Subcutaneous abdominal adipose tissue (tissue), 5 donors: ENCODE data around the gene OR51B4.
"Not testable (repeated sequence)": the region's sequence is repeated elsewhere in the genome, so short reads cannot be mapped to it uniquely, and the experiment has no call there.

Experiments
- H3K27ac ChIP-seq: one replicate; pipeline ENCODE4 v1.7.0; 2013; ENCODE audit warnings: low read depth, mild to moderate bottlenecking, inconsistent platforms, low read length, moderate library complexity
- H3K27me3 ChIP-seq, 5 donors: one replicate each; pipeline ENCODE4 v1.7.0; 2013; ENCODE audit warnings: low read length in 5 of 5, inconsistent platforms in 1 of 5; ENCODE audit not compliant: control insufficient read depth in 5 of 5, insufficient read depth in 4 of 5
- H3K36me3 ChIP-seq, 5 donors: one replicate each; pipeline ENCODE4 v1.7.0; 2013; ENCODE audit warnings: low read length in 5 of 5; ENCODE audit not compliant: control insufficient read depth in 5 of 5, insufficient read depth in 5 of 5
- H3K4me1 ChIP-seq, 5 donors: one replicate each; pipeline ENCODE4 v1.7.0; 2013; ENCODE audit warnings: low read length in 5 of 5, mild to moderate bottlenecking in 3 of 5, moderate library complexity in 1 of 5; ENCODE audit not compliant: control insufficient read depth in 5 of 5, insufficient read depth in 5 of 5
- H3K4me3 ChIP-seq, 5 donors: one replicate each; pipeline ENCODE4 v1.7.0; 2013; ENCODE audit warnings: low read length in 5 of 5, low read depth in 1 of 5
- H3K9ac ChIP-seq, 5 donors: one replicate each; pipeline ENCODE4 v1.7.0; 2013; ENCODE audit warnings: low read length in 5 of 5, mild to moderate bottlenecking in 4 of 5, moderate library complexity in 3 of 5
- H3K9me3 ChIP-seq, 5 donors: one replicate each; pipeline ENCODE4 v1.7.0; 2013; ENCODE audit warnings: low read length in 5 of 5; ENCODE audit not compliant: control insufficient read depth in 5 of 5
- donor health status: healthy.
- donor health status: healthy.
- donor health status: healthy.
- donor health status: healthy.
- donor health status: healthy.

OR51B4 gene, protein sequence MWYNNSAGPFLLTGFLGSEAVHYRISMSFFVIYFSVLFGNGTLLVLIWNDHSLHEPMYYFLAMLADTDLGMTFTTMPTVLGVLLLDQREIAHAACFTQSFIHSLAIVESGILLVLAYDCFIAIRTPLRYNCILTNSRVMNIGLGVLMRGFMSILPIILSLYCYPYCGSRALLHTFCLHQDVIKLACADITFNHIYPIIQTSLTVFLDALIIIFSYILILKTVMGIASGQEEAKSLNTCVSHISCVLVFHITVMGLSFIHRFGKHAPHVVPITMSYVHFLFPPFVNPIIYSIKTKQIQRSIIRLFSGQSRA

DNA sequence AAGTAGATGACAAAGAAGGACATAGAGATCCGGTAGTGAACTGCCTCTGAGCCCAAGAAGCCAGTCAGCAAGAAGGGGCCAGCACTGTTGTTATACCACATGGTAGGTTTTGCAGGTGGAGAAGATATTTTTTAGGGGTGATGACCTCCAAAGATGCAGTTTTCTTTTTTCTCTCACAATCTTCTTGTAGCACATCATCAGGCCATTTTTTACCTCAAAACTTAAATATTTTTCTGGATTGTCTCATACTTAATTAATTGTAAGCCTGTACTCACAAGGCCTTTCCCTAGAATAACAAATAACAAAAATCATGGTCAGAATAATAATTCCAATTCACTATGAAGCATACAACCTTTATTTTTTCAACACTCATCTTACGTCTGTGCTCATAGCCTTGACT lies at the start of gene OR51B4:
Gene OR51B4 (minus strand): TSS at position 101 of the 400 bp plus-strand sequence. CDS start 0 bp downstream, at position 101.
- H3K4me1 ChIP-seq = no peaks in the 10 kb centered on the region
- H3K9ac ChIP-seq = no peak within 1 kb of the TSS
- no peaks in the 10 kb centered on the region for H3K27me3 ChIP-seq
- no peaks in the 10 kb centered on the region for H3K36me3 ChIP-seq
- no peak within 1 kb of the TSS for H3K27ac ChIP-seq
- no peaks in the 10 kb centered on the region for H3K9me3 ChIP-seq
- no peak within 1 kb of the TSS for H3K4me3 ChIP-seq

DNA sequence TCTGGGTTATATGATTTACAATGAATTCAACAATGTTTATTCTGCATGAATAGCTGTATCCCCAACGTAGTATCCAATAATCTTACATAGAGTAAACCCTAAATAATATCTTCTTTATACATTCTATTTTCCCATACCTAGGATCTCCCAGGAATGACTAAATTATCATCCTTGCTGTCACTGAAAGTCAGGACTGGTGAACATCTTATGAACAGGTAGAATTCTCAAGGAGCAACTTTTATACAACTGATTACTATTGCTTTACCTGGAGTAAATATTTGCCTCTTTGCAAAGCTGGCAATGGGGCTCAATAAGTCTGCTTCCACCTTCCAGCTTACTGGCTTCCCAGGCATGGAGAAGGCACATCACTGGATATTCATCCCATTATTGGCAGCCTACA lies 49.5 kb upstream of the OR51B4 start, which contains the start of gene OR51B6:
Gene OR51B6 (plus strand): TSS at position 301 of the 400 bp plus-strand sequence. CDS start 0 bp downstream, at position 301.
- Histone ChIP-seq H3K36me3 (no peaks in the 10 kb centered on the region), H3K9me3 (no peaks in the 10 kb centered on the region), H3K9ac (no peak within 1 kb of the TSS), H3K4me1 (no peaks in the 10 kb centered on the region), H3K27me3 (no peaks in the 10 kb centered on the region), H3K4me3 (no peak within 1 kb of the TSS), H3K27ac (no peak within 1 kb of the TSS)

DNA sequence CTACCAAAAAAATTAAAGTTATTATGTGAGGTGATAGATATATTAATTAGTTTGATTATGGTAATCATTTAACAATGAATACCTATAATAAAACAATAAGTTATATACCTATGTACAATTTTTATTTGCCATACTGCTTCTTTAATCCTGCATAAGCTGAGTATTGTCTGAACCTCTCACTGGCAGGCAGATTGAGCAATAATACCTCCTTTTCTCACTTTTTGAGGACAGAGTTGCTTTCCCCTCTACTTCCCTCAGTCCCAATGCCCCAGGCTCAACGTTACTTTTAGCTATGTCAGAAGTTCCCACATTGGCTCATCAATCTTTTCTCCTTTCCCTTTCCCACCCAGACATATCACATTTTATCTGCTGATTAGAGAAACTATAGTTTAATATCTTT lies 47.8 kb upstream of the OR51B4 start:
- Histone ChIP-seq H3K9me3 (no peaks in the 10 kb centered on the region), H3K36me3 (no peaks in the 10 kb centered on the region), H3K27me3 (no peaks in the 10 kb centered on the region), H3K4me1 (no peaks in the 10 kb centered on the region), H3K9ac (no peak overlapping the region), H3K27ac (no peak overlapping the region), H3K4me3 (no peak overlapping the region)

DNA sequence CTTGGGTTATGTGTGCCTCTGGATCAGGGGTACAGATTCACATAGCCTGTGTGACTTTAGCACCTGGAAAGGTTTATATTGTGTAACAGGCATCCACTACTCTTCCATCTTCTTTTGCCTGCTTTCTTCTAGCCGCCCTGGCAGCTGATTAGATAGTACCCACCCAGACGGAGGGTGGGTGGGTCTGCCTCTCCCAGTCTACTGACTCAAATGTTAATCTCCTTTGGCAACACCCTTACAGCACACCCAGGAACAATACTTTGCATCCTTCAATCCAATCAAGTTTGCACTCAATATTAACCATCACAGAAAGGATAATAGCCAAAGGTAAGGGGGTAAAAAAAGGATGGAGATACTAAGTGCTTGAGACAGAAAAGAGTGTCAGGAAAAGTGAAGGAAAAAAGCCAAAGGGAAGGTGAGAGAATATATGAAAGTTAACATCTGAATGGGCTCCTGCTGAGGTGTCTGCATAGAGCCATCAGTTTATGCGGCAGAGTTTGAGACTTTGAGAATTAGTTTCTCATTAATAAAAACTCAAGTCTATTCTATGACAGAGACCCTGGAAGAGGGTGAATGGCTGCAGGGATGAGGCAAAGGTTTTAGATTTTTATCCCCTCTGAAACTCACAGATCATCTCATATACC lies 46.9 kb upstream of the OR51B4 start:
- Histone ChIP-seq H3K27ac (no peak overlapping the region), H3K9ac (no peak overlapping the region), H3K4me1 (no peaks in the 10 kb centered on the region), H3K27me3 (no peaks in the 10 kb centered on the region), H3K4me3 (no peak overlapping the region), H3K9me3 (no peaks in the 10 kb centered on the region), H3K36me3 (no peaks in the 10 kb centered on the region)

DNA sequence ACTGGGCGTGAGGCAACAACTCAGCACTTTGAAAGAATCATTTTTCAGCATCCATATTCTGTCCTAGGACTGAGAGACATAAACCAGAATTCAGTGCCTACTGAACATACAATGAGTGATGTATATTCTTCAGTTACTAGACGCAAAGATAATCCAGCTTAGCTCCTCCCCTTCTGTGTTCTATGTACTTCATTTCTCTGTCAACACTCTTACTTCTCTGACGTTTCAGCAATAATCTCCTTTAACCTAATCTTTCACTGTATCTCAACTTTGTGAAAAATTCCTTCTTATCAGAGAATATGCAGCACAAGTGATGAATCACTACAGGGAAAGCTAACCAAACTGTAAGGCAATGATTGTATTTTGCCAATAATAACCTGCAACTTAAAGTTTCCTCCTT lies 44.1 kb upstream of the OR51B4 start:
- Histone ChIP-seq H3K36me3 (no peaks in the 10 kb centered on the region), H3K4me1 (no peaks in the 10 kb centered on the region), H3K9me3 (no peaks in the 10 kb centered on the region), H3K27me3 (no peaks in the 10 kb centered on the region), H3K9ac (no peak overlapping the region), H3K27ac (no peak overlapping the region), H3K4me3 (no peak overlapping the region)

DNA sequence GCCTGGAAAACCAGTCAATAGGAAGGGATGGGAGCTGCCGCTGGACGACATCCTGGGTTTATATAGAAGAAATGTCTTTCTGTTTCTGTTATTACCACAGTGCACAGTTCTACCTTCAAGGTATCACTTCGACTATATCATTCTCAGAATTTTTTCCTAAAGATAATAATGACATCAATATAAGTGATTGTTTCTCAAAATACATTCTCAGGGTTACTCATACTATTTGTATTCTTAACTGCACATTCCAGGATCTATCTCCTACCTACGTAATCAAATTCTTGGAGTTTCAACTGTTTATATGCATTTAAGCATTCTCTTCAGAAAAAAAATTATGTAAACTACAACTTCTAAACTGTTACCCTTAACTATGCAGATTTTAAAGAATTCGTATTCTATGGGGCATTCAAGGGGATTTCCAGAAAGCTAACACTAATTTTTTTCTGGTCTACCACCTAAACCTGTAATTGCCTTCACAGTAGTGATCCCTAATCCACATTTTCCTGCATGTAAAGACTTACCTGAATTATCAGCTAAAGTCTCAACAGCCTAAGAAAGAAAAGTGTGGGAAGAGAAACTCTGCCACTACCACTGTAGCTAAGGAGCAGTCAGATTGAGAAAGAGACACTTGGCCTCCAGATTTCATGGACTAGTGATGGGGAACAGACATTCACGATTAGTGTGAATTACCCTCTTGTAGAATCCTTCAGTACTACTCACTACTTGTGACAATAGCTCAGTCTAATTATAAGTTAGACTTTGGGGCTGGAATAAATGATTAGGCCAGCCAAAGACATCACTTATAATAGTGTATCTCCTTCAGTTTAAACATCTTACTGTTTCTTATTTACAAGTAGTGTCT lies 42.0 kb upstream of the OR51B4 start, which contains the start of gene OR51B5:
Gene OR51B5 (minus strand): TSS at position 51 of the 862 bp plus-strand sequence. CDS start 0 bp downstream, at position 51.
- no peak within 1 kb of the TSS for H3K27ac ChIP-seq
- H3K4me3 ChIP-seq = no peak within 1 kb of the TSS
- no peaks in the 10 kb centered on the region for H3K36me3 ChIP-seq
- H3K27me3 ChIP-seq = no peaks in the 10 kb centered on the region
- no peaks in the 10 kb centered on the region for H3K4me1 ChIP-seq
- H3K9me3 ChIP-seq = no peaks in the 10 kb centered on the region
- no peak within 1 kb of the TSS for H3K9ac ChIP-seq

DNA sequence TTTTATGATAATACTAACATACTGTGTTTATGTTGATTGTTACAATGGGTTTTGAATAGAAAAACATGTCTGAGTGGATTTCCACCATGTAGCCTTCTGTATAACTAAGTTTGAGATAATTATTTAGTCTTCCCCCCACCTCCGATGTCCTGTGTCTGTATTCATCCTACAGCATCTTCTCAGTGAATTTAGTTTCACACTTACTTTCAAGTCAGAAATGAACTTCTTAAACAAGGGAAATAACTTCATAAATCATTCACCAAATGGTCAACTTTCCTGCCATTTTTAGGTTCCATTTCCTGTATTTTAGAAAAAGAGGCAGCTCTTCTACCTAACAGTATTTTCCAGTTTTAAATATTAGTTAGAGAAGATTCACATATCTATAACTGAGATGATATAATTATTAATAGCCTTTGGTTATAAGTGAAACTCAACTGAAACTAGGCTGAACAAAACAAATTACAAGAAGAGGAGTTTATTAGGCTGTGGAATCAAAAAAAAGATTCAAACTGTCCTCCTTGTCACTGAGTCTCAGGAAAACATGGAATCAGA lies 38.1 kb upstream of the OR51B4 start:
- no peak overlapping the region for H3K9ac ChIP-seq
- H3K4me3 ChIP-seq = no peak overlapping the region
- H3K9me3 ChIP-seq = no peaks in the 10 kb centered on the region
- H3K27me3 ChIP-seq = no peaks in the 10 kb centered on the region
- H3K36me3 ChIP-seq = no peaks in the 10 kb centered on the region
- no peak overlapping the region for H3K27ac ChIP-seq
- H3K4me1 ChIP-seq = no peaks in the 10 kb centered on the region

DNA sequence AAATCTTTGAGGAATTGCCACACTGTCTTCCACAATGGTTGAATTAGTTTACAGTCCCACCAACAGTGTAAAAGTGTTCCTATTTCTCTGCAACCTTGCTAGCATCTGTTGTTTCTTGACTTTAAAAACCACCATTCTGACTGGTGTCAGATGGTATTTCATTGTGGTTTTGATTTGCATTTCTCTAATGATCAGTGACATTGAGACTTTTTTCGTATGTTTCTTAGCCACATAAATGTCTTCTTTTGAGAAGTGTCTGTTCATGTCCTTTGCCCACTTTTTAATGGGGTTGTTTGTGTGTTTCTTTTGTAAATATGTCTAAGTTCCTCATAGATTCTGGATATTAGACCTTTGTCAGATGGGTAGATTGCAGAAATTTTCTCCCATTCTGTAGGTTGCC lies 35.5 kb upstream of the OR51B4 start:
- H3K27me3 ChIP-seq, H3K9ac ChIP-seq, H3K36me3 ChIP-seq, H3K27ac ChIP-seq, H3K4me3 ChIP-seq, H3K9me3 ChIP-seq, H3K4me1 ChIP-seq: not testable (repeated sequence)

DNA sequence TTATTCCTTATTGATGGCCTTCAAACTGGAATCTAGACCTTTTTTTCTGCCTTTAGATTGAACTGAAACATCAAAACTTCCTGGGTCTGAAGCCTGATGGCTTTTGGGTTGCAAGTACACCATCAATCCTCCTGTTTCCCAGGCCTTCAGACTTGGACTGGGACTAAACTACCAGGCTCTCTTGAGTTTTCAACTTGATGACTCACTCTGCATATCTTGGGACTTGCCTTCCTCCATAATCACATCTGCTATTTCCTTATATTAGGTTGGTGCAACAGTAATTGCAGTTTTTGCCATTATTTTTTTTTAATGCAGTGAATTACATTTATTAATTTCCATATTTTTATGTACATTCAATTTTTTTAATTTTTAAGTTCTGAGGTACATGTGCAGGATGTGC lies 34.6 kb upstream of the OR51B4 start:
- no peaks in the 10 kb centered on the region for H3K9me3 ChIP-seq
- no peaks in the 10 kb centered on the region for H3K36me3 ChIP-seq
- H3K27ac ChIP-seq = no peak overlapping the region
- no peak overlapping the region for H3K4me3 ChIP-seq
- H3K27me3 ChIP-seq = no peaks in the 10 kb centered on the region
- H3K4me1 ChIP-seq = no peaks in the 10 kb centered on the region
- H3K9ac ChIP-seq = no peak overlapping the region
